Cardiac muscle cell (in vitro differentiated cells and primary cell): ENCODE results near the gene UNC5C. TPM values are rescaled to one million over a fixed set of nuclear protein-coding genes. Genes with fewer than 3 reads are reported as not detected.

Experiments
- DNase-seq, 2 donors: peaks; one replicate each; pipeline versions ENCODE4 v3.0.0 to v3.0.0-alpha.2; 2010 to 2017; ENCODE audit warnings: low read depth in 1 of 2, low spot score in 1 of 2
- H3K27ac ChIP-seq: fragments of 200-600 bp; sonication (generic); 2 replicates; pipeline ENCODE4 v1.5.1; 2016
- H3K27me3 ChIP-seq: fragments of 200-600 bp; sonication (generic); 2 replicates; pipeline ENCODE4 v1.6.0; 2016; ENCODE audit warnings: control low read depth
- H3K36me3 ChIP-seq: fragments of 200-600 bp; sonication (generic); 2 replicates; pipeline ENCODE4 v1.5.1; 2016; ENCODE audit warnings: control low read depth
- H3K4me1 ChIP-seq: fragments of 200-600 bp; sonication (generic); 2 replicates; pipeline ENCODE4 v1.8.1; 2017; ENCODE audit warnings: low read depth, mild to moderate bottlenecking, mixed run types
- H3K4me3 ChIP-seq: fragments of 200-600 bp; sonication (generic); 2 replicates; pipeline ENCODE4 v1.5.1; 2016; ENCODE audit warnings: mild to moderate bottlenecking
- H3K9me3 ChIP-seq: fragments of 200-600 bp; sonication (generic); 2 replicates; pipeline ENCODE4 v1.5.1; 2017; ENCODE audit warnings: low read depth, mild to moderate bottlenecking, control low read depth
- CTCF ChIP-seq: IDR thresholded peaks from 2 replicates; pipeline ENCODE4 v1.5.1; 2012; ENCODE audit warnings: low read depth, mild to moderate bottlenecking, low read length
- polyA plus RNA-seq: library from polyadenylated mRNA; unstranded; fragments of >200 nt; fragmentation: Nextera tagmentation; extraction: Ambion mirVana; gene quantifications from 2 replicates; pipeline ENCODE4 v1.2.1, GENCODE V29; 2016
- total RNA-seq: library from RNA; depleted of rRNA; stranded (reverse); fragments of >200 nt; gene quantifications from 2 replicates; pipeline ENCODE4 v1.2.3, GENCODE V29; 2016

Gene UNC5C
- total and polyA plus RNA-seq, 2 experiments from 2014 or later, result 13.4 to 28.4 TPM

GRCh38 chr4:95165926-95166524, 382.7 kb downstream of the UNC5C start:
- DNase-seq, result peak; percentile 87
- peak; percentile 50 for TF ChIP-seq CTCF

DNA sequence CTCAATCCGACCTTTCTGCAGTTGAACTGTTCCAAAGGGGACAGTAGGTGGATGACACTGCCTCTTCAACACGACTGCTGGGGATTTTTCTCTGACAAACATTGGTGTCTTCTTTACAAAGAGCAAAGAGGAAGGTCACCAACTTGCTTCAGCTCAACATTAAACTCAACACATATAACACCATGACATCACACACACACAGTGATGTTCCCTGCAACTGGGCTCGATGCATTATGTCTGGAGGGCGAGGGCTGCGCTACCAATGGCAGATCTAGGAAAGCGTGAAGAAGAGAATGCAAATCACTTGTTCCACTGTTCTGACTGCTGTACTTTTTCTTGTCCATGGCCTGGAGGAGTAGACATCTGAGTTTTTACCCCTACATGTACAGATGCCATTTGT, 385.9 kb downstream of the UNC5C start:
- no peak overlapping the region for H3K4me3 ChIP-seq
- no peaks in the 10 kb centered on the region for H3K36me3 ChIP-seq
- DNase-seq, result no peak
- H3K4me1 ChIP-seq, result no peaks in the 10 kb centered on the region
- H3K9me3 ChIP-seq, result no peaks in the 10 kb centered on the region
- no peak overlapping the region for H3K27ac ChIP-seq
- H3K27me3 ChIP-seq, result no peaks in the 10 kb centered on the region
- no peak for TF ChIP-seq CTCF

More at GRCh38 chr4:95165926-95166524, 382.7 kb downstream of the UNC5C start:
- no peaks in the 10 kb centered on the region for H3K27me3 ChIP-seq
- peaks cover 11% of the 10 kb centered on the region for H3K36me3 ChIP-seq
- no peak overlapping the region for H3K27ac ChIP-seq
- H3K4me1 ChIP-seq, result no peaks in the 10 kb centered on the region
- no peak overlapping the region for H3K4me3 ChIP-seq
- no peaks in the 10 kb centered on the region for H3K9me3 ChIP-seq

- H3K9me3 ChIP-seq, result no peaks in the 10 kb centered on the region
- no peaks in the 10 kb centered on the region for H3K36me3 ChIP-seq
- no peak for DNase-seq
- TF ChIP-seq CTCF, result no peak
- H3K27me3 ChIP-seq, result no peaks in the 10 kb centered on the region
- no peak overlapping the region for H3K27ac ChIP-seq
- H3K4me1 ChIP-seq, result no peaks in the 10 kb centered on the region
- no peak overlapping the region for H3K4me3 ChIP-seq
These were observed 386.8 kb downstream of the UNC5C start for GRCh38 chr4:95161781-95162469.

DNA sequence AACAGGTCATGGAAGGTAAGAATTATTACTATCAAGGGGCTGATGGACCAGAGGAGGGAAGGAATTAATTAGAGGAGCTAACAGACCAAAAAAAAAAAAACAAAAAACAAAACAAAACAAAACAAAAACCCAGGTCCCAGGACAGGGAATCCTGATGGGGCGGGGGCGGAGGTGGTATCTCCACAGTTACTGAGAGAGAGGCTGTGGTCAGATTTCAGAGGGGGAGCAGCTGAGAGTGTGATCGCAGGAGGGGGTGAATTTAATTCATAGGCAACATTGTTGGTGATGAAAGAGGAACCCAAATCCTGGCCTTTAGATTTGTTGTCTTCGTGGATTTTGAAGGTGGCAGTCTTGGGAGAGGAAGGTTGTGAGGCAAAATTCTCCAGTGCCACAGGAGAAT, 389.4 kb downstream of the UNC5C start:
- TF ChIP-seq CTCF, result no peak
- H3K4me3 ChIP-seq, result no peak overlapping the region
- no peaks in the 10 kb centered on the region for H3K27me3 ChIP-seq
- no peaks in the 10 kb centered on the region for H3K9me3 ChIP-seq
- no peak overlapping the region for H3K27ac ChIP-seq
- no peaks in the 10 kb centered on the region for H3K36me3 ChIP-seq
- H3K4me1 ChIP-seq, result no peaks in the 10 kb centered on the region
- no peak for DNase-seq

DNA sequence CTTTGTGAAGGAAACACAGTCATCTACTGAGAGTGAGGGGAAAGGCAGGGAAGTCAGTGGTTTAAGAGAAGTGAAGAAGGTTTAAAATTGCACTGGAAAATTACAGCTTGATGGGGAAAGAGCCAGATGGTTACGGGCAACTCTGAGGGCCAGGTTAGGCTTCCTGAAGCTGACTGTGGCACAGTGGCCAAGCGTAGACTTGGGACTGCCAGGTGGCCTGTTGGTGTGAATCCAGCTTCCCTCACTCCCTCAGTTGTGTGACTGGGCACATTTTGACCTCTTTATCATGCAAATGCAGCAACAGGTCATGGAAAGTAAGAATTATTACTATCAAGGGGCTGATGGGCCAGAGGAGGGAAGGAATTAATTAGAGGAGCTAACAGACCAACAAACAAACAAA, 390.1 kb downstream of the UNC5C start:
- Histone ChIP-seq H3K27me3 (no peaks in the 10 kb centered on the region), H3K36me3 (no peaks in the 10 kb centered on the region), H3K4me3 (no peak overlapping the region), H3K27ac (no peak overlapping the region), H3K4me1 (no peaks in the 10 kb centered on the region), H3K9me3 (no peaks in the 10 kb centered on the region)
- no peak for TF ChIP-seq CTCF
- DNase-seq, result no peak
